ENCODE results near the gene ETV6. TPM values are rescaled to one million over a fixed set of nuclear protein-coding genes. Genes with fewer than 3 reads are reported as not detected.
A peak's percentile ranks its signal among the peaks of the same experiment; 100 is the strongest.

ETV6 gene
- total and polyA plus RNA-seq, 12 donors = 2.7 to 33.5 (median 15.2) TPM

GRCh38 chr12:11768233-11768965, 118.9 kb downstream of the ETV6 start:
- WGBS, 2 donors = 93 to 94% methylated on average over 5 of the region's 5 CpGs
- H3K9me3 ChIP-seq = no peaks in the 10 kb centered on the region
- H3K27me3 ChIP-seq = no peaks in the 10 kb centered on the region
- no peak for TF ChIP-seq CTCF (IDR thresholded peaks at IDR 0.05)
- intact Hi-C loops (cut with DNase I) = loop anchor here in 3 of 10 donors (5.0 to 10.0 kb wide), 2 partner anchors 94 to 114 kb away; no protein-coding TSS in a partner anchor
- no peak for DNase-seq
- peak overlapping the region in 3 of 10 donors; percentile 82 to 94 (median 93) for H3K27ac ChIP-seq
- H3K4me1 ChIP-seq = peaks cover 8 to 89% (median 52%) of the 10 kb centered on the region in 9 donors
- H3K4me3 ChIP-seq = no peak overlapping the region
- no peaks in the 10 kb centered on the region for H3K36me3 ChIP-seq
- no peak for ATAC-seq

DNA sequence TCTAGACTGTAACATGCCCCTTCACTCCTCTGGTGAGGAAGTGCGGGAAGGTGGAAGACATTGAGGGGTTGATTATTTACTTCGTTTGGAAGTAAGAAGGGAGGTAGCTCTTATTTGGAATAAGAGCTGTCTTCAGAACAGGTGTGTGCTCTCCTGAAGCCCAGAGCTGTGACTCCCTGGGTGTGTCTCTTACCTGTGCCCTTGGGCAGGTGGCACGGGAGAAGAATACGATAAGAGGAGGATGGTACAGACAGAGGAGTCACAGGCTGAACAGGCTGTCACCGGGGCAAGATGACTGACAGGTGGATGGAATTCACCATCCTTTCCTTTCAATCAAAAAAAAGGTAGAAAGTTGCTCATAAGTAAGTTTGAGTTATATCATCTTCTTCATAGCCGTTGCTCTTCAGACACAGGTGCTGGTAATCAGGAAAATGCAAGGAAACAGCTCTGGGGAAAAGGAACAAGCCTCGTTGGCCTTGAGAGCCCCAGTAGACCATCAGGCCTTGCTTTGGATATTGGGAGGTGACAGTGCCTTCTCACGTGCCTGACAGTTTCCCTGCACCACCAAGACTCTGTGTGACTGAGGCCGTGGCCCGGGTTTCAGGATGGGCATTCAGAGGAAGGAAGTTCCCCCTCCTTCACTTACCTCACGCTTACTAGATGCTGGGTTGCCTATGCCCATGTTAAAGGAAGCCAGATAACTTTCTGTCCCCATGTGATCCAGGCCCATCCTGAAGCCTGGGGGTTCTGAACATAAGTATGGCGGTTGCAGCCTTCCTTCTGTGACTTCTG, 120.4 kb downstream of the ETV6 start:
- H3K36me3 ChIP-seq = peaks cover 0 to 7% (median 0%) of the 10 kb centered on the region in 9 donors
- peaks cover 5 to 89% (median 38%) of the 10 kb centered on the region in 9 donors for H3K4me1 ChIP-seq
- WGBS, 2 donors = 84 to 86% methylated on average over 12 of the region's 12 CpGs
- H3K4me3 ChIP-seq = no peak overlapping the region
- H3K27me3 ChIP-seq = no peaks in the 10 kb centered on the region
- TF ChIP-seq CTCF (IDR thresholded peaks at IDR 0.05) = no peak
- intact Hi-C loops (cut with DNase I) = loop anchor here in 3 of 10 donors (5.0 to 10.0 kb wide), 2 partner anchors 92 to 115 kb away; no protein-coding TSS in a partner anchor
- no peak for DNase-seq
- H3K27ac ChIP-seq = peak overlapping the region in 1 of 10 donors; percentile 24
- no peak for ATAC-seq
- no peaks in the 10 kb centered on the region for H3K9me3 ChIP-seq

- ATAC-seq = peak in 1 of 8 donors; percentile 46
- no peak overlapping the region for H3K4me3 ChIP-seq
- no peak for TF ChIP-seq CTCF (IDR thresholded peaks at IDR 0.05)
- no peaks in the 10 kb centered on the region for H3K27me3 ChIP-seq
- no peaks in the 10 kb centered on the region for H3K9me3 ChIP-seq
- peaks cover 0 to 11% (median 0%) of the 10 kb centered on the region in 9 donors for H3K36me3 ChIP-seq
- intact Hi-C loops (cut with DNase I) = no loop called here
- peaks cover 0 to 80% (median 25%) of the 10 kb centered on the region in 9 donors for H3K4me1 ChIP-seq
- DNase-seq = no peak
- 83 to 84% methylated on average over 3 of the region's 3 CpGs for whole genome bisulfite sequencing, 2 donors
- H3K27ac ChIP-seq = no peak overlapping the region
Observed at GRCh38 chr12:11771356-11771755, 121.9 kb downstream of the ETV6 start.

DNA sequence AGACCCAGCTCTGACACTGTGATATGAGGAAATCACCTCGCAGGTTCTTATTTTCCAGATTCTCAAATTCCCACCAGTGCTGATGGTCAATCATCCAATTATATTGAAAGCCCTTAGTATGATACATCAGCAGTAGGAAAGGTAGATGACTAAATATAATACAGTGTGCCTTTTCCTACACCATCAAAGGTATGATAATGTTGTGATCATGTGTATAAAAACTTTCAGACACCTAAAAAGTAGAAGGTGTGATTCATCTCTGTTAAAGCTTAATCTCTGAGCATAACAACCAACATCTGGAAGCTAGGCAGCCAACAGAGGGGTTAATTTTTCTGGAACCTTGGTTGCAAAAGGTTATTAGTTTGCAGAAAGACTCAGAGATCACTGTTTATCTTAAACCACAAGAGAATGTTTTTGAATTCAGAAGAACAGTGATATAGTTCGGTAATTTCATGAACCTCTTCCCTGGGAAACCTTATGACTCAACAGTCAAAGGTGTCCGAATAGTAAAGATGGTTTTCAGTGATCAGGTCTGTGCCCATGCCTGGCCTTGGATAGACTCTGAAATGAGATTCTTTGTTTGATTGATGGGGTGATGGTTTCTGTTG, 122.5 kb downstream of the ETV6 start:
- ATAC-seq = no peak
- intact Hi-C loops (cut with DNase I) = no loop called here
- peaks cover 0 to 73% (median 19%) of the 10 kb centered on the region in 9 donors for H3K4me1 ChIP-seq

More for the DNA sequence above, 122.5 kb downstream of the ETV6 start:
- Histone ChIP-seq H3K36me3 (peaks cover 0 to 11% (median 0%) of the 10 kb centered on the region in 9 donors), H3K9me3 (no peaks in the 10 kb centered on the region), H3K27me3 (no peaks in the 10 kb centered on the region), H3K27ac (no peak overlapping the region), H3K4me3 (no peak overlapping the region)
- no peak for TF ChIP-seq CTCF (IDR thresholded peaks at IDR 0.05)
- DNase-seq = no peak
- 91 to 92% methylated on average over 3 of the region's 3 CpGs for WGBS, 2 donors
